Esophagus mucosa (tissue), 1 donor: ENCODE results near the gene FGF8. TPM values are rescaled to one million over a fixed set of nuclear protein-coding genes. Genes with fewer than 3 reads are reported as not detected.
A peak's percentile ranks its signal among the peaks of the same experiment; 100 is the strongest.

Source experiments
- ATAC-seq: fragments of 200-7000 bp; cut with Tn5 transposase; one replicate; pipeline ENCODE4 v1.9.1; 2020
- total RNA-seq: library from RNA; stranded (reverse); gene quantifications from one replicate; pipeline ENCODE4 v1.2.4, GENCODE V29; 2023
- donor health status: DM: yes; HTN: yes; CAD: no.

Gene FGF8
- total RNA-seq, 1 donor from 2014 or later = not detected

DNA sequence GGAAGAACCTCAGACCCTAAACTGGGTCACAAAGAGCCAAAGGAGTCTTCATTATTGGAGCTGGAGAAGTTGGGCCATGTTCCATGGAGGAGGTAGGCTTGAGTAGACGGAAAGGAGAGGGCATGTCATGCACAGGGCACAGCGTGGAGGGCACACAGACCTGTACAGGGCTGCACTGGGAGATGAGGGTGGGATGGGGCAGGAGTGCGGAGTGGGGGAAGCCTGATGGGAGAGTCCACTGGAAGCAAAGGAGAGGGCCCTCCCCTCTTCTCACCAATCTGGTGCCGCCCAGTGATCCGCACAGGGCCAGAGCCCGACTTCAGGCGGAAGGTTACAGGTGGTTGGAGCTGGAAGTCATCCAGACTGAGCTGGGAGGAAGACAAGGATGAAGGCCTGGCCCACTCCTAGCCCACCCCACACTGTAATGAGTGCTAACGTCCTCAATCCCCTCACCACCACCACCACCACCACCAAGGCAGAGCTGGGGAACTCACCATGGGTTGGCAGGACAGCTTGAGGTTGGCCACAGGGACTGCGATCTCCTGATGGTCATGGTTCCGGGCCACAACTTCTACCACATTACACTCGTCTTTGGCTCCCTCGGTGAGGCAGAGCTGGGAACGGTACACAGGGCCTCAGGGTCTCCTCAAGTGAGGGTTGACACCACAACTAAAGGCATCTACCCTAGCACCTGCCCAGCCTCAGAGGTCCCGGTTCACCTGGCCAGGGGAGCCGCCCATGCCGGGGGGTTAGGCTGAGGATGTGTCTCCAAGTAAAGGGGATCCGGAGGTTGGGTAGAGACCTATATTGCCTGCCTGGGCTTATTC lies 6.3 kb upstream of the FGF8 start:
- ATAC-seq = no peak

DNA sequence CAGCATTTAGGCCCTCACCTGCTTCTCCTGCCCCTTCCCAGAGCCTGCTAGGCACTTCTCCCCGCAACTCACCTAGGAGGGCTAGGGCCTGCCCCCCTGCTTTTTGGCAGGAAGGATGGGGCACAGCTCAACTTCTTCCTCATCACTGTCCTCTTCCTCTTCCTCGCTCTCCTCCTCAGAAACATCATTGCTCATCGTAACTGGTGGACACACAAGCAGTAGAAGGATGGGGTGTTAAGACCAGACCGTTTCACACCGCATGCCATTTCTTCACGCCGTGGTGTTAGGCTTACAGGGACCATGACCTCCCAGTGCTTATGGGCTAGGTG lies 5.7 kb upstream of the FGF8 start:
- no peak for ATAC-seq

DNA sequence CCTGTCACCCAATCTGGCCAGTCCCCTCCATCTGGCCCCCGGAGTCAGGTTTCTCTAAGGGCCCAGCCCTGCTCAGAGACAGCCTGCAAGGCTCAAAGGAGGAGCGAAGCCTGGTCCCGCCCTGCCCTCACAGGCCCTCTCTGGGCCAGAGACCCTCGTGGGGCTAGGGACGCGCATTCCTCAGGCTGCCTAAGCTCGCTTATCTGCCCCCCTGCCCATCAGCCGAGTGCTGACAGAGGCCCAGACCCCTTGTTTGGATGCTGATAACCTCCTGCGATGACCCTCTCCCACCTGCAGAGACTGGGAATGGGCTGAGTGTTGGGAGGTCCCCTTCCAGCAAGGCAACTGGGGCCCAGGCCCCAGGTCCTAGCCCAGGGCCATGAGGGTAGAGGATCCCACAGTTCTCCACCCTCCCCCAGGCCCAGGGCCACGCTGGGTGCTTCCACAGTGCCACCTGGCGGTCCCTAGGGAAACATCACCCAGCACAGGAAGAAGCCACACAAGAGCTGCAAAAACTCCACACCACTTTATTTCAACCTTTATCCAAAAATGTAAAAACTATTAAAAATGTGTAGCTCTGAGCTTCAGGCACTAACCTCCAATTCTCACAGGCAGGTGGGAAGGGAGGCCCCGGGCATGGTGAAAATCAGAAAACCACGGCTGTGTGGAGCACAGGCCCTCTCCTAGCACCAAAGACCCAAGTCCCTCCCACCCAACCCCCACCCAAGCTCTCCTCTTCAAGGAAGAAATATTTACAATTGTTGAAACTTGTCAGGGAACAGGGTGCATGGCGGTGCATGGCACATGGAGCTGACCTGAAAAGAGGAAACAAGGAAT lies 5.1 kb upstream of the FGF8 start:
- ATAC-seq = peak; percentile 56

DNA sequence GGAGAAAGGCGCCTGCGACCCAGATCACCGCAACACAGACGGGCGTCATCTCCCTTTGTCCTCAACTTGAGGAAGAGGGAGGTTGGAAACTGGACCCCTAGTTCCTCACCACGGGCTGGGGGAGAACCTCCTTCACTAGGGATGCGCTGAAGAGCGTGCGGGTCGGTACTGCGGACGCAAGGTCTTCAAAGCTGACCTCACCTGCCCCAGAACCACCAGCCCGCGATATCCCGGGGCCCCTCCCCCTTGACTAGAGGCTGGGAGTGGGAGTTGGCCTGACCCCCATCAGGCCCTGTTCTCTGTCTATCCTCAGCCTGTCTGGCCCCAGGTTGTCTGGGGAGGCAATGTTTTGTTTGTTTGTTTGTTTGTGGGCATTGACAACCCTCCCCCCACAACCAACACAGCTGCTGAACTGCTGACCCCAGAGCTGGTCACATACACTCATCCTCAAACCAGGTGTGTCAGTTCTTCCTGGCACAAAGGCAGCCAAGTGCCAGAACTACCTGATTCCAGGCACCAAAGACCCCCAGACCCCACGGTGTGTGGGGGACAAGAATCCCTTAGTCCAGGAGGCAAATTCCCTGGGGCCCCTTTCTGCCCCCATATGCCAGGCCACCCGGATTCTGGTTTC lies 4.4 kb upstream of the FGF8 start:
- ATAC-seq = no peak

DNA sequence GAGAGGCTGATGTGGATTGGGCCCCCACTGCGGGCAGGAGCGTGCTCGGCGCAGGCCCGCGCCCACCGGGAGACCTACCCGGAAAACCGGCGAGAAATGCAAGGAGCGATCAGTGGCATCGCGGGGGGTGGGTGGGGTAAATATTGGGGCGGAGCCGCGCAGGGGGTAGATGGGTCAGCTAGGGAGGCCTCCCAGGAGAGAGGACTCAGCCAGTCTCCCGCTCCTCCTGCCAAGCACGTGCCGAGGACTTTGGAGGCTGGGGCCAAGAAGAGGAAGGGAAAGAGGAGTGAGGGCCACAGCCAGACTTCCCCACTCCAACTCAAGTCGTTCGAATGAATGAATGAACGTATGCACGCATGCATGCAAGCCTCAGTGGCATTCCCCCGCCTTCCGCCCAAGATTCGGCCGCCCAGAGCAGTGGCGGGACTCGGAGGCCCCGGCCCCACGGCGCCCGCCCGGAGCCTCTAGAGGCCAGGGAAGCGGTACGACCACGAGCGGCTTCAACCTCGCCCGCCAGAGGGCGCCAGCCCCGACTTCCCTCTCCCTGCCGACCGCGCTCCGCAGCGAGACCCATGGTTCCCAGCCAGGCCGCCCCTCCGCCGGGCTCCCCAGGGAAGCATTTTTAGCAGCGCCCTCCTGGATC lies 3.8 kb upstream of the FGF8 start:
- ATAC-seq = peak; percentile 57

DNA sequence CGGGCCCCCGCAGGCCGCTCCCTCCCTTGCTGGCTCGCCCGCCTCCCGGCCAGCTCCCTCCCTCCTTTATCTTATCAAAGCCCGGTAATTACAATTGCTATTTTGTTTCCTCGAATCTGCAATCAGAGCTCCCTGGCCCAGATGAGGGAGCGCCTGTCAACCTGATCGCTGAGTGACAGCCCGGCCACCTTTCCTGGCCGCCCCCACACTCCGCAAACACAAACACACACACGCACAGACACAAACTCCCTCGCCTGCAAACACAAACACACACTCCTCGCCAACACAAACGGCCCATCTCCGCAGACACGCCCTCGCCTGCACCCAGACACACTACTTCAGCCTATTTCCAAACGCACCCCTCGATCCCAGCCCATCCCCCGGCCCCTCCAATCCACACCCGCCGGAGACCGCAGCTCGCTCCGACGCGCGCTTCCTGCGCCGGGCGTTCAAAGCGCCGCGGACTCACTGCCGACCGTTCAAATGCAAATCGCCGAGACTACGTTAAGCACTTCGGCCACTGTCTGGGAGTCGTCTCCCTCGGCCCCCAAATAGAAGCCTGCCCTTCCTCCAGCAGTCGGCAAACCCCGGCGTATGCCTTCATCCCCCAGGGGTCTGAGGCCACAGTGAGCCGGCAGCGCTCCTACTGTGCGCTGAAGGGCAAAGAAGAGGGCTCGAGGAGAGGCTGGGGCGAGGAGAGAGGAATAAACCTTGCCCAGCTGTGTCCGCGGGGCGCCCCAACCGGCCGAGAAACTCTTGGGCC lies 3.0 kb upstream of the FGF8 start:
- ATAC-seq = peak; percentile 3

DNA sequence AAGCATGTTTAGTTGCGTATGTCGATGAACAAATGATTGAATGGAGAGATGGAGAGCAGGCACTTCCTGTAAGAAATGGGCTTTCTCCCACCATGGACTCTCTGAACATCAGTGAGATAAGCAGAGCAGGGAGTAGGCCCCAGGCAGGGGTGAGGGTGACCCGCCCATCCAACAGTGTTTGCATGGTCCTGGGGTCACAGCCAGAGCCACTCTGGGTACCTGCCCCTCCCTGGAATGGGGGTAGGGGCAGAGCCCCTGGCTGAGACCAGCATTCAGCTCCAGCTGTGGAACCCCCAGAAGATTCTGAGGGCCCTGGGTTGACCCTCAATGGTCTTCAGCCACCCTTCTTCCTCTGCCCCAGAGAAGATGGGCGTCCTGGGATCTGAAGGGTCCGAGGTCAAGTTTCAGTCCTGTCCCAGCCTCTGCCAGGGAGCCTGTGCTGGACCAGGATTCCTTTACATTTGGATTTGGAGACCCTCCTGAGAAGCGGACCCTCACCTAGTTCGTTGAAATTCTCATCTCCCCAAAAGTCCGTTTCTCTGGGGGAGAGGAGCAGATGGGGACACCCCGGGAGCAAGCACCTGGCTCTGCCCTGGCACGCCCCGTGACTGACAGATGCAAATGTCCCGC lies 2.4 kb upstream of the FGF8 start:
- no peak for ATAC-seq

DNA sequence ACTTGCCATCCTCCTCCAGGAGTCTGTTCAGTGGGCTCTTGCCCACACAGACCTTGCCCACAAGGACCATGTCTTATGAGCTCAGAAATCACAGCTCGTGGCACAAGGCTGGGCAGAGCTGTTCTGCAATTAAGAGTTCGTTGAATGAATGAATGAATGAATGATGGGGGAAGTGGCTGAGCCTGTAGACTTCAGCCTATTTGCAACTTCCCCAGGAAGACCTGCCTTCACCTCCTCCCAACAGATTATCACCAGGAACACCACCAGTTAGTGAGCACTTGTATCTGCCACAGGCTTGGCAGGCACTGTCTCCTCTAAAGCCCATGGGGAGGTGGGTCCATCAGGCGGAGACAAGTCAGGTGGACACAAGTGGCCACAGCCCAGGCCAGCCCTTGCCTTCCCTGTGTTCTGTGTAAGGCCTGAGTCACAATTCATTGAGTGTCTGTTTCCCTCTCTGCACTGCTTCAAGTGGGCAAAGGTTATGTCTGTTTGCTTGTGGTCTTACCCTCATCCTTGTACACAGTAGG lies 1.8 kb upstream of the FGF8 start:
- ATAC-seq = no peak

DNA sequence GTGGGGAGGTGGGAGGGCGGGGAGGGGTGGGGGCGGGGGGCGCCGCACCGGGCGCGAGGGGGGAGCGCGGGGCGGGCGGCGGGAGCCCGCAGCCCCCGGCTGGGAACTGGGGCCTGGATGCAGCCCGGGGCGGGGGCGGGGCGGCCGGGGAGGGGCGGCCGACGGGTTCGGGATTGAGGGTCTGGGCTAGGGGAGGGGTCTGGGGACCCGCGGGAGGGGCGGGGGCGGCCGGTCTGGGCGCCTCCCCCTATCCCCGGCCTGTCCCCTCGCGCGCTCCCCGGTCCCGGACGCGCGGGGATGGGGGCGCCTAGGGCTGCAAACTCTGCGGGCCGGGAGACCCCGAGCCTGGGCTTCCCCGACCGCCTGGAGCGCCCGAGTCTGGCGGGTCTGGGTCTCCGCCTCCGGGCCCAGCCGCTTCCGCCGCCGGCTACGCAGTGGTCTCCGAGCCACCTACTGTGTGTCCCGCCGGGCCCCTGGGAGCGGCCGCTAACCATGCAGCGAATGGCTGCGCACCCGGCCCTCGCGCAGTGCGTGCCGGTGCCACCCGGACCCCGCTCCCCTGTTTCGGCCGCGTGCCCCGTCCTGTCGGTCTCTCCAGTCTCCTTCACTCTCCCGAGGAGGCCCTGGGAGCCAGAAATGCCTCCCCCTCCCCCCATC lies 375 bp upstream of the FGF8 start:
- no peak for ATAC-seq

DNA sequence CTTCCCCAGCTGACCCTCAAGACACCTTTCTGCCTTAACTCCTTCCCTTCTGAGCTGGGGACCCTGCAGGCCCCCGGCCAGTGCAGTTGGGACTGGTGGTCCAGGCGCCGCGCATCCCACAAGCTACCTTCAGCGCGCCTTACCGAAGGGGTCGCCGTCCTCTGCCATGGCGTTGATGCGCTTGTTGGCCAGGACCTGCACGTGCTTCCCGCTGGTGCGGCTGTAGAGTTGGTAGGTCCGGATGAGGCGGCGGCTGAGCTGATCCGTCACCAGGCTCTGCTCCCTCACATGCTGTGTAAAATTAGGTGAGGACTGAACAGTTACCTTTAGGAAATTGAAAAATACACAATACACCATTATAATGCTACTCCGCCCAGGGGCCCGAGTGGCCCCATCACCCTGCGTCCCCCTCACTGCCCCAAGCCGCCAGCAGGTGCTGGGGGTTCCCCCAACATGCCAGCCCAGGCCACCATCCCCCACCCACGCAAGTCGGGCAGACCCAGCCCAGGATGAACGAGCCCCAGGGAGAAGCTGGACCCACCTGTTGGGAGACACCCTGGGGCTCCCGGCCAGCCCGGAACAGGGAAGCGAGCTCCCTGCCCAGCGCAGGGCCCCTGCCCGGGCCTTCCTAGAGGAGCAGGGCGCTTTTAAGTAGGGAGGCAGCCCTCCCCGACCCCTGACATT lies 1.2 kb downstream of the FGF8 start:
- no peak for ATAC-seq

DNA sequence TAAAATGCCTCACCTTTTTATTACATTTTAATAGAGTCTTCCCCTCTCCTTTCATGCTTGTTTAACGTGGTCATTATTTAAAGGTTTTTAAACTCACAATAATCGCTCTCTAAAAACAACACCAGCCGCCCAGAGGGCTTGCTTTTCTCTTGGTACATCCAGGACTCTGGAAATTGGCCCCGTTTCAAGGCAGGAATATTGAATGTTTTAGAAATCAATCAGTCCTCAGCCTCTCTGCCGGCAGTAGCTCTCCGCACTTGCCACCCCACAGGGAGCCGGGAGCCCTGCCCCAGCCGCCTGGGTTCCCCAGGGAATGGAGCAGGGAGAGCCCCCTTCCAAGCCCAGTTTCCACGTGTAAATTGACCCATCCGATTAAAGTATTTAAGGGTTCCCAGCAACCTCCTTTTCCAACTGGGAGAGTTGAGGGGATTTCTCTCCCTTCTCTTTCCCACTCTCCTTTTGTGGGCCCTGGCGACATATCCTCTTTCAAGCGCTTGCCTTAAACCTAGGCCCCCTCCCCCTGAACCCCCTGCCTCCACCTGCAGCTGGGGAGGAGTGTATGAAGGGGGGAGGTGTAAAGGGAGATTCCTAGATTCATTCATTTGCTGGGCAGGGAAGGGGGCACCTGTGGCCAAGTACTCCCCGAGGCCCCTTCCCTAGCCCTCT lies 1.9 kb downstream of the FGF8 start:
- no peak for ATAC-seq

DNA sequence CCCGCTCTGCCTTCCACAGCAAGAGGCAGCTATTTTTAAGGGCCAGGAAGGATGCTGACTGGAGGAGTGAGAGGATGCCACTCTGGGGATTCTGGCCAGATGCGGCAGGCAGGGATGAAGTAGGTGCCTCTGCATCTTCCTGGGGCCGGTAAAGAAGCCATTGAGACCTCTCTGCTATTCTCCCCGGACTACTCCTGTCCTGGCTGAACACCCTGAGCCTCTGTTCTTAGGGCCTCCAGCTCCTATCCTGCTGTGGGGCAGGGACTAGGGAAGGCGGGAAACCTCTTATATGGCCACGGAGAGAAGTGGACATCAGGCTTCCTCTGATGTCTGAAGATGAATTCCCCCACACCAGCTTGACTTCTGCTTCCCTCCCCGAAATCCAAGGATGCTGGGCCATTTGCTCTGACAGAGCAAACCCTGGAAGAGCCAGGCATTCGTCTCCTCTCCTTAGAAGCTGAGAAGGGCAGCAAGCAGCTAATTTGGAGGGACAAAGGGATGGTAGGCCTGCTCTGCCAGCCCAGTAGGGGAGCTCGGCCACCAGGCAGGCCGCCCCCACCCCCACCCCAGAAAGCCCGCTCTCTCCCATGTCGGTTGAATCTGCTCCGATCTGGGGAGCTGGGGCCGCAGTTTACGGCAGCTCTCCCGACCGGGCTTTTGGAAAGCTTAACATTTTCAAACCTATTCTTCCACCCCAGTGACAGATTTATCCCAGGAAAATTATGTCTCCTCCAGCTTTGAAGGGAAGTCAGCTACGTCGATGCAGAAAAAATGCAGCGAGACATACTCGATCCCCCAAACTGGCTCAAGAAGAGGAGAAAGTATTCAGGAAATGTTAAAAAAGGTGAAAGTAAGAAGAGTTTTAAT lies 2.8 kb downstream of the FGF8 start:
- ATAC-seq = no peak

DNA sequence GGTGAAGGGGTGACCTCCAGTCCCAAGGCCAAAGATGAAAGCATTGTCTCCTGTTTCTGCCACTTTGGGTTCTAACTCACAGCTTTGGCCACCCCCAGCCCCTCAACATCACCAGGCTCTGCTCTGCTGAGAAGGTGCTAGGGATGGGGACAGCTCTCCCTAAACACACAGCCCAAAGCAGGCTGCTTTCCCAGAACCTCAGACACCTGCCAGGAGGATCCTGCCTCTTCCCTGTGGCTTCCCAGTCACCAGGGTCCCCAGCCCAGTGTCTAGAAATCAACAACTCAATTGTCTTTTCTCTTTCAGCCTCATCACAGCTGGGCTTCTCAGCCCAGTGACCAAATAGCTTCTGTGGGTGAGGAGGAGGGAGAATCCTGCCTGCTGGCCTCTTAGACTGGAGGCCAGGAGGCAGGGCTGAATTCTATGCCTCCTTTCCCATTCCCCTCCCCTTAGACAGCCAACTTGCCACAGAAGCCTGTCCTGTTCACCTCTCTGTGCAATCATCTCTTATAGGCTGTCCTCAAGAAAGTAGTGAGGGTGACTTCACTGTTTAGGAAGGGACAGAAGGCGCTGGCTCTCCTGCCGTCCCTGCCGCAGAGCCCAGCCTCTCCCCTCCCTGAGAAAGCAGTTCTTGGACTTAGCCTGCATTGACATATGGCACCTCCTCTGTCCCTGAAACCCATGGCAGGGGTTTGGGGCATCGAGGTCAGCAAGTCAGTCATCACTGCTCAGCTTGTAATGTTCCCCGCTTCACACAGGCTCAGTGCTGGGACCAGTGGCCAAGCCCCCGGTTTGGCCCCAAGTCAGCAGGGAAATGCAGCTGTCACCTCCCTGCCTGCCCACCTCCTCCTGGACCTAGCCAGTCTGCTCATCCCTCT lies 3.7 kb downstream of the FGF8 start:
- ATAC-seq = no peak

DNA sequence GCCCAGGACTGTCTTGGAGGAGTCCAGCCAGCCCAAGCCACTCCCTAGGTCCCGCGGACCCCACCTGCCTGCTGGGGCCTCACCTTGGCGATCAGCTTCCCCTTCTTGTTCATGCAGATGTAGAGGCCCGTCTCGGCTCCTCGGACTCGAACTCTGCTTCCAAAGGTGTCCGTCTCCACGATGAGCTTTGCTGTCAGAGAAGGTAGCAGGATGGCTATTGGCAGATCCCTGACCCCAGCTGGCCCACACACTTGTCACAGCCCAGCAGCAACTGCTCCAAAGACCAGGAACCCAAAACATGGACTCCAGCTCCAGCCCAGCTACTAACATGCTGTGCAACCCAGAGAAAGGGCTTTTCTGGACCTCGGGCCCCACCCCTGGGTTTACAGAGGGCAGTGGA lies 4.5 kb downstream of the FGF8 start:
- no peak for ATAC-seq

DNA sequence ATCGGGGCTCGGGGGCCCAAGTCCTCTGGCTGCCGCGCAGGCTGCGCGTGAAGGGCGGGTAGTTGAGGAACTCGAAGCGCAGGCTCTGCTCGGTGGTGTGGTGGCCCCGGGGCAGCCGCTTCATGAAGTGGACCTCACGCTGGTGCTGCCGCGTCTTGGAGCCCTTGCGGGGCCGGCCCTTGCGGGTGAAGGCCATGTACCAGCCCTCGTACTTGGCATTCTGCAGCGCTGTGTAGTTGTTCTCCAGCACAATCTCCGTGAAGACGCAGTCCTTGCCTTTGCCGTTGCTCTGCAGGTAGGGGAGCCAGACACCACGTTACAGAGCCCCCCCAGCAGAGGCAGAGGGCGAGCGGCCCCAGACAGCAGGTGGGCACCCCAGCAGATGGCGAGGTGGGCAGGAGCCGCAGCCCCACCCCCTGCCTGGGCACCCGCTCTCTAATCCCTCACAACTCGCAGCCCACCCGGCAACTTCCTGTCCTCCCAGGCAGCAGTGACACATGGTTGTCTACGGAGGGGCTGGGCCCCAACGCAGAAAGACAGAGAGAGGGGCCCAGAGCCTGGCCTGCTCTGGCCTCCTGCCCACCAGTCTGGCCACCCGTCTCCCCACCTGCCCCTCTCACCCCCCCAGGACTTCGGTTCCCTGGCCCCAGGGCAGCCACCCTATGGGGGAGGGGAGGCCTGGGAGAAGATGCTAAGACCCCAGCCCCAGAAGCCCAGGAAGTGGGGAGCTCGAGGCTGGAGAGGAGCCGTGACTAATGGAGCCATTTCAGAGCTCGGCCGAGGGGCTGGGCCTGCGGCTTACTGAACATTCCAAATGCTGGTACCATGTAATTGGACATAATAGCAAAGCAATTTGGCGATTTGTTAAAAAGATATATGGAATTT lies 5.3 kb downstream of the FGF8 start:
- ATAC-seq = no peak

DNA sequence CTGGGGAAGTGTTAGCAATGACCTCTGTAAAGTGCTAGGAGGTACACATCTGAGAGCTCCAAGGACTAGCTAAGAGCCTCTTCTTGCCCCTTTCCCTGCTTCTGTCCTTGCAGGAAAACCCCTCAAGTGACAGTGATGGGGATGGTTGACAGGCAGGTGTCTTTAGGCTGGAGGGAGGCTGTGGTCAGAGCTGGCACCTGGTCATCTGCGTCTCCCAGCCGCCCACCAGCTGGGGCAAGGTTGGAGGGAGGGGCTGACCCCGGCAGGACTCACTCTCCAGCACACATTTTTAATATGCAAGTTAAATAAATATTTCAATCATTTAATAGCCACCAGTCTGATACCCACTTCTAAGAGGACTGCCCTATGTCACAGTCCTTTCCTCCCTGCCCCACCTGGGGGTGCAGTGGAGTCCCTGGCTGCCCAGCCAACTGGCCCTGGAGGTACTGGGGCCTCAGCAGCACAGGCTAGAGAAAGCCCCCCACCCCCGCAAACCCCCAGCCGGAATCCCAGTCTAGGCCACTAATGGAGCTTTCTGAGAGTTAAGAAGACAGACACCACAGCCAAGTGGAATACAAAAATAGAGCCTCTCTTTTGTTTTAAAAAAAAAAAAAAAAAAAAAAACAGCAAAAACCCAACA lies 6.3 kb downstream of the FGF8 start:
- no peak for ATAC-seq
